A673 (cell line): ENCODE measurements around the gene MIEF2. TPM values are rescaled to one million over a fixed set of nuclear protein-coding genes. Genes with fewer than 3 reads are reported as not detected.

ENCODE experiments used
- BruUV-seq: library from RNA; stranded (reverse); fragments of 400-500 nt; replicated peaks from 2 replicates; lab custom pipeline; 2021; lab: Mats Ljungman, UMichigan
- CTCF ChIA-PET: fragments of 300-600 bp; sonication (Branson Sonifier 250); formaldehyde crosslinking; loops from one replicate; lab custom pipeline; 2022; ENCODE audit warnings: antibody characterized with exemption; lab: Charles Lee
- POLR2A ChIA-PET: fragments of 300-600 bp; sonication (Branson Sonifier 250); formaldehyde crosslinking; loops from one replicate; lab custom pipeline; 2022; ENCODE audit warnings: antibody characterized with exemption; ENCODE audit not compliant: low non-redundant PET; lab: Charles Lee
- DNase-seq: peaks from one replicate; pipeline ENCODE4 v3.0.0-alpha.2; 2015; ENCODE audit warnings: low spot score
- H3K27ac ChIP-seq: fragments of 200-600 bp; sonication (generic); 2 replicates; pipeline ENCODE4 v1.5.1; 2016; ENCODE audit warnings: mixed run types, low read depth, mild to moderate bottlenecking, mixed read lengths, antibody characterized with exemption, low read length; ENCODE audit not compliant: poor library complexity, severe bottlenecking
- H3K27me3 ChIP-seq: fragments of 200-600 bp; sonication (generic); replicated peaks from 2 replicates; pipeline ENCODE4 v1.6.1; 2017; ENCODE audit warnings: mixed run types, low read depth, mild to moderate bottlenecking, mixed read lengths, antibody characterized with exemption, low read length; ENCODE audit not compliant: insufficient read depth, poor library complexity
- H3K36me3 ChIP-seq: fragments of 200-600 bp; sonication (generic); 2 replicates; pipeline ENCODE4 v1.6.1; 2016; ENCODE audit warnings: mixed run types, mild to moderate bottlenecking, mixed read lengths, antibody characterized with exemption, low read length; ENCODE audit not compliant: insufficient read depth, poor library complexity, severe bottlenecking
- H3K4me1 ChIP-seq: fragments of 200-600 bp; sonication (generic); 2 replicates; pipeline ENCODE4 v1.6.1; 2017; ENCODE audit warnings: mixed run types, mild to moderate bottlenecking, mixed read lengths, antibody characterized with exemption, low read length; ENCODE audit not compliant: insufficient read depth, poor library complexity, severe bottlenecking
- H3K4me3 ChIP-seq: fragments of 200-600 bp; sonication (generic); 2 replicates; pipeline ENCODE4 v1.5.1; 2016; ENCODE audit warnings: low read depth, mixed run types, mild to moderate bottlenecking, mixed read lengths, low read length; ENCODE audit not compliant: poor library complexity, severe bottlenecking
- H3K9me3 ChIP-seq: fragments of 200-600 bp; sonication (generic); 2 replicates; pipeline ENCODE4 v1.6.1; 2016; ENCODE audit warnings: mixed run types, low read depth, mild to moderate bottlenecking, mixed read lengths, antibody characterized with exemption, low read length; ENCODE audit not compliant: poor library complexity, severe bottlenecking
- EZH2 ChIP-seq: fragments of 200-600 bp; sonication (generic); IDR thresholded peaks from 2 replicates; pipeline ENCODE4 v1.6.1; 2017; ENCODE audit warnings: borderline replicate concordance, low read depth, mild to moderate bottlenecking, mixed read lengths, antibody characterized with exemption, low read length; ENCODE audit not compliant: poor library complexity, severe bottlenecking
- intact Hi-C: fragments of 100-400 bp; cut with micrococcal nuclease; formaldehyde crosslinking; loops from one replicate; pipeline ENCODE4 v1.10.0; 2022; ENCODE audit not compliant: unreplicated experiment
- total RNA-seq: library from RNA; stranded (reverse); gene quantifications from 2 replicates; pipeline ENCODE4 v1.2.3, GENCODE V29; 2021
- TF ChIP-seq, protein P1 (sequence below): fragments of 300-800, 200-600 bp; sonication (generic); conservative IDR thresholded peaks from 2 replicates; pipeline ENCODE4 v1.5.1; 2017; ENCODE audit warnings: low read depth, mild to moderate bottlenecking, antibody characterized with exemption, low read length, moderate library complexity, mixed read lengths

MIEF2 gene
- total RNA-seq, 1 experiment from 2014 or later = 8.1 TPM

DNA sequence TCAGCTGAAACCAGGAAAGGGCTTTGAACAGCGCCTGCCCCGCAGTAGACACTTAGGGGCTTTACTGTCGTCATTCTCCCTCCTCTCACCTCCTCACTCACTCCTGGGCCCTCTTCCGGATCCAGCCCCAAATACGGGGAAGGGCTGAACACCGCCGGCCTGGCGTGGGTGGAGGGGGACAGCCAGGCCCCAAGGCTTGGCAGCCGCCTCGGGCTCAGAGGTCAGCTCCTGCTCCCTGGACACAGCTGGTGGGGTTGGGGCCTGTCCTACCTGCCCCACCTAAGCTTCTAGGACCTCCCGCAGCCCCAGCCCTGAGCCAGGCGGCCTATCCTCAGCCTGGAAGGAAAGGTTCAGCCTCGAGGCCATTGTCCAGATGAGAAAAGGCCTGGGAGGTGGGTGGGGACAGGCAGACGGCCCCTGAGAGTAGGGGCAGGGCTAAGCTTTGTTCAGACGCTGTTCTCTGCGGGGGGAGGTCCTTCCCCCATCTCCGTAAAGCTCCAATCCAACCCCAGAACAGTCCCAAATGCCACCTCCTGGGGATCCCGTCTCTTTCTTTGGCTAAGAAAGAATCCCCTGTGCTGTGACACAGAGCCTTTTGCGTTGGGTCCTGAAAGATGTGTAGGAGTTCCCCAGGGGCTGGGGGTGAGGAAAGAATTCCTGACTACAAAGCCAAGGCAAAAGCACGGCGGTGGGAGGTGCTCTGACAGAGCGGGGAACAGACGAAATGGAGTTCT is 35.9 kb upstream of the MIEF2 start:
- Histone ChIP-seq H3K27me3 (no peaks in the 10 kb centered on the region), H3K9me3 (no peaks in the 10 kb centered on the region), H3K36me3 (no peaks in the 10 kb centered on the region), H3K4me1 (peaks cover 6% of the 10 kb centered on the region), H3K27ac (peak overlapping the region; percentile 39), H3K4me3 (peak overlapping the region; percentile 34)
- TF ChIP-seq, protein P1, sequence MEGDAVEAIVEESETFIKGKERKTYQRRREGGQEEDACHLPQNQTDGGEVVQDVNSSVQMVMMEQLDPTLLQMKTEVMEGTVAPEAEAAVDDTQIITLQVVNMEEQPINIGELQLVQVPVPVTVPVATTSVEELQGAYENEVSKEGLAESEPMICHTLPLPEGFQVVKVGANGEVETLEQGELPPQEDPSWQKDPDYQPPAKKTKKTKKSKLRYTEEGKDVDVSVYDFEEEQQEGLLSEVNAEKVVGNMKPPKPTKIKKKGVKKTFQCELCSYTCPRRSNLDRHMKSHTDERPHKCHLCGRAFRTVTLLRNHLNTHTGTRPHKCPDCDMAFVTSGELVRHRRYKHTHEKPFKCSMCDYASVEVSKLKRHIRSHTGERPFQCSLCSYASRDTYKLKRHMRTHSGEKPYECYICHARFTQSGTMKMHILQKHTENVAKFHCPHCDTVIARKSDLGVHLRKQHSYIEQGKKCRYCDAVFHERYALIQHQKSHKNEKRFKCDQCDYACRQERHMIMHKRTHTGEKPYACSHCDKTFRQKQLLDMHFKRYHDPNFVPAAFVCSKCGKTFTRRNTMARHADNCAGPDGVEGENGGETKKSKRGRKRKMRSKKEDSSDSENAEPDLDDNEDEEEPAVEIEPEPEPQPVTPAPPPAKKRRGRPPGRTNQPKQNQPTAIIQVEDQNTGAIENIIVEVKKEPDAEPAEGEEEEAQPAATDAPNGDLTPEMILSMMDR = no peak
- TF ChIP-seq EZH2 = no peak
- intact Hi-C loops = no loop called here
- CTCF ChIA-PET = interaction anchor here (0.5 kb wide), 1 partner anchor 117 kb away, joined by 8 read pairs; no protein-coding TSS in a partner anchor
- DNase-seq = peak; percentile 61
- POLR2A ChIA-PET = no interaction called here
- BruUV-seq = no TSS peak

DNA sequence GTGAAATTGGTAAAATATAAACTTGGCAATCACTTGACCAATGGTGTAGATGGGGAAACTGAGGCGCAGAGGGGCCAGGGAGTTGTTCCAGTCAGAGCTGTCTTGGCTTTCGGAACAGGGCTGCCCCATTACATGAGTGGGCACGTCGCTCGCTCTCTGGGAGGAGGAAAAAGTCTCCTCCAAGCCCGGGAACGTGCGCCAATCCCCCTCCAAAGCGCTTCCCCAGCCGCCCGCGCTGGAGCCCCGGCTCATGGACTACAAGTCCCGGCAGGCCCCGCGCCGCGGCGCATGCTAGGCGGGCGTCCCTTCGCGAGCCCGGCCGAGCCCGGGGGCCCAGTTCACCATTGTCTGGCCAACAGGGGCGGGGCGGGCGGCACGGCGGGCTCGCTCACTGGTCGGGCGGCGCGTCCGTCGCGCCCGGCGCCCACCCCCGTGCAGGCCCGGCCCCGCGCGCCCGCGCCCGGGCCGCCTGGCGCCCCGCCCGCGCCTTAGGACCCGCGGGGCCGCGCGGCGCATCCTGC is 35.3 kb upstream of the MIEF2 start, which contains the start of gene LLGL1:
LLGL1 (plus strand) TSS at position 515 of the 521 bp plus-strand sequence. CDS start 48 bp downstream, outside the sequence.
- ChIA-PET POLR2A (no interaction called here), CTCF (interaction anchor here (0.6 kb wide), 1 partner anchor 870 kb away, joined by 6 read pairs; no protein-coding TSS in a partner anchor)
- no peaks in the 10 kb centered on the region for H3K36me3 ChIP-seq
- H3K9me3 ChIP-seq = no peaks in the 10 kb centered on the region
- no peak for TF ChIP-seq EZH2
- TF ChIP-seq, protein P1 = no peak
- peak within 1 kb of the TSS; percentile 65 for H3K27ac ChIP-seq
- peak within 1 kb of the TSS; percentile 94 for H3K4me3 ChIP-seq
- DNase-seq = peak; percentile 98
- H3K27me3 ChIP-seq = no peaks in the 10 kb centered on the region
- BruUV-seq = no TSS peak
- peaks cover 6% of the 10 kb centered on the region for H3K4me1 ChIP-seq
- intact Hi-C loops = no loop called here

DNA sequence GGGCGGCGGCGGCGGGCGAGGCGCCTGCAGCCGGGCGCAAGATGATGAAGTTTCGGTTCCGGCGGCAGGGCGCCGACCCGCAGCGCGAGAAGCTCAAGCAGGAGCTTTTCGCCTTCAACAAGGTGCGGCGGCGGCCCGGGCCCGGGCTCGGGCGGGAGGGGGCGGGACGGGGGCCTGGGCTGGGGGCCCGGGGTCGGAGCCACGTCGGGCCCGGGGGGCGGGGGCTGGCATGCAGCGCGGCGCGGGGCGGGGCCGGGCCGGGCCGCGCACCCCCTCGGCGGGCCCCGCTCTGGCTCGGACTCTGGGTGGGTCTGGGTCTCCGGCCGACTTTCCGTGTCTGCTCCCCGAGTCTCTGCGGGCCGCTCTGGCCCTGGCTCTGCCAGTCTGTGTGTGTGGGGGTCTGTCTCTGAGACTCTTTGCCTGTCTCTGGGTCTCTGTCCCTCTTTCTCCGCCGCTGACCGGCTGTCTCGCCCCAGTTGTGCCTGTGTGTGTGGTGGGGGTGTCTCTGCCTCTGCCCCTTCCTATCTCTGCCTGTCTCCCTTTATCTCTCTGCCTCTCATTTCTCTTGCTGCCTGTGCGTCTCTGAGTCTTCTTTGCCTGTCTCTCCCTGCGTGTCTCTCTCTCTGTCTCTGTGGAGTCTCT is 34.7 kb upstream of the MIEF2 start:
- Histone ChIP-seq H3K36me3 (no peaks in the 10 kb centered on the region), H3K27ac (peak overlapping the region; percentile 65), H3K4me1 (peaks cover 6% of the 10 kb centered on the region), H3K9me3 (no peaks in the 10 kb centered on the region), H3K4me3 (peak overlapping the region; percentile 94), H3K27me3 (no peaks in the 10 kb centered on the region)
- ChIA-PET CTCF (interaction anchor here (0.6 kb wide), 1 partner anchor 871 kb away, joined by 6 read pairs; no protein-coding TSS in a partner anchor), POLR2A (no interaction called here)
- peak; percentile 24 for DNase-seq
- TF ChIP-seq EZH2 = no peak
- TF ChIP-seq, protein P1 = no peak
- intact Hi-C loops = no loop called here
- no TSS peak for BruUV-seq
